ENCODE data around the gene ARID1B.

GRCh38 chr6:157215717-157216116 is 438.5 kb downstream of the ARID1B start:
- TF ChIP-seq CTCF (IDR thresholded peaks at IDR 0.05; ENCODE audit: insufficient read depth, low read length, poor library complexity, severe bottlenecking) (no peak), EZH2phosphoT487 (conservative IDR thresholded peaks at IDR 0.05; ENCODE audit: low read length) (no peak)
